ENCODE results near the gene POLR2M.

POLR2M gene

GRCh38 chr15:57676585-57676984 is 29.9 kb upstream of the POLR2M start:
- H3K27me3 ChIP-seq (ENCODE audit: control insufficient read depth, insufficient read depth, low read length), result no peaks in the 10 kb centered on the region

DNA sequence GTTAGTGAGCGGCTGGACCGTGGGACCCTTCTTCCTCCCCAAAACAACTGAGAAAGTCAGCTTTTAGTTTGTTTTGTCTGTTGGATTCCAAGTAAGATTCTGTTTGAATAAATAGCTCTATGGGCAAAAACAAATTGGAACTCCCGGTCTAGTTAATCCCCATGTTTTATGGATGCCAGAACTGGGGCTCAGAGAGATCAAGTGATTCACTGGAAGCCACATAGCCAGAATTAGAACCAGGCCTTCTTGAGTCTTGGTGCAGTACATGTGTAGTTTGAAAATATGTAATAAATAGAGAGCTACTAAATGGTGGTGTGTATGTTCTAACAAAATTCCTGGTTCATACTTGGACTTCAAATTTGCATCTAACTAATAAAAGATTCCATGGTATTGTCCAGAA is 29.3 kb upstream of the POLR2M start:
- Histone ChIP-seq H3K4me2 (ENCODE audit: low read length) (no peak overlapping the region), H3K4me1 (ENCODE audit: control insufficient read depth, insufficient read depth, low read length) (peaks cover 14% of the 10 kb centered on the region), H3K4me3 (ENCODE audit: low read length) (no peak overlapping the region), H3K9ac (ENCODE audit: low read depth, low read length) (no peak overlapping the region), H3K27me3 (ENCODE audit: control insufficient read depth, insufficient read depth, low read length) (no peaks in the 10 kb centered on the region), H3K36me3 (ENCODE audit: insufficient read depth, low read length) (no peaks in the 10 kb centered on the region), H3K9me3 (replicated peaks; ENCODE audit: low read length) (no peaks in the 10 kb centered on the region)

More at GRCh38 chr15:57676585-57676984, 29.9 kb upstream of the POLR2M start:
- Histone ChIP-seq H3K4me1 (ENCODE audit: control insufficient read depth, insufficient read depth, low read length) (peaks cover 17% of the 10 kb centered on the region), H3K4me2 (ENCODE audit: low read length) (no peak overlapping the region), H3K36me3 (ENCODE audit: insufficient read depth, low read length) (no peaks in the 10 kb centered on the region), H3K9ac (ENCODE audit: low read depth, low read length) (no peak overlapping the region), H3K9me3 (replicated peaks; ENCODE audit: low read length) (no peaks in the 10 kb centered on the region), H3K4me3 (ENCODE audit: low read length) (no peak overlapping the region)

DNA sequence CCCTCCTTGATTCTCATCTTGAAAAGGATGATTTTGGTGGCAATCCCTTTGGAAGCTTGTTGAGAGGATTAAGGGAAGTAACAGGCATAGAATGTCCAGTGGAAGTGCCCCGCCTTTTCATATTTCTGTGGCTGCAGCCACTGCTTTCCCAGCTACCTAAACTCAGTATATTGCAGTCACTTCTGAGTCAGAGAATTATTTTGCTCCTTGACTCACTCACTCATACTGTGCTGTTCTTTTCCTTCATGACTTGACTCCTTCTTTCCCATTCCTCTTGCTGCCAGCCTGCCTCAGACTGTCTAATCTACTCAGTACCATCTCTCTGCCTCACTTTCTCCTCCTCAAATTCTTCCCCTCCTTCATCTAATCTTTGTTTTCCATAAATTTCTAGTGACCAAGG is 26.5 kb upstream of the POLR2M start:
- Histone ChIP-seq H3K9ac (ENCODE audit: low read depth, low read length) (peak overlapping the region; percentile 48), H3K4me3 (ENCODE audit: low read length) (no peak overlapping the region), H3K9me3 (replicated peaks; ENCODE audit: low read length) (no peaks in the 10 kb centered on the region), H3K27me3 (ENCODE audit: control insufficient read depth, insufficient read depth, low read length) (no peaks in the 10 kb centered on the region), H3K36me3 (ENCODE audit: insufficient read depth, low read length) (no peaks in the 10 kb centered on the region), H3K4me1 (ENCODE audit: control insufficient read depth, insufficient read depth, low read length) (peaks cover 14% of the 10 kb centered on the region), H3K4me2 (ENCODE audit: low read length) (peak overlapping the region; percentile 47)

GRCh38 chr15:57681011-57681410 is 25.5 kb upstream of the POLR2M start:
- Histone ChIP-seq H3K36me3 (ENCODE audit: insufficient read depth, low read length) (no peaks in the 10 kb centered on the region), H3K27me3 (ENCODE audit: control insufficient read depth, insufficient read depth, low read length) (no peaks in the 10 kb centered on the region), H3K9me3 (replicated peaks; ENCODE audit: low read length) (no peaks in the 10 kb centered on the region), H3K4me3 (ENCODE audit: low read length) (no peak overlapping the region), H3K9ac (ENCODE audit: low read depth, low read length) (no peak overlapping the region), H3K4me1 (ENCODE audit: control insufficient read depth, insufficient read depth, low read length) (peaks cover 22% of the 10 kb centered on the region), H3K4me2 (ENCODE audit: low read length) (no peak overlapping the region)

DNA sequence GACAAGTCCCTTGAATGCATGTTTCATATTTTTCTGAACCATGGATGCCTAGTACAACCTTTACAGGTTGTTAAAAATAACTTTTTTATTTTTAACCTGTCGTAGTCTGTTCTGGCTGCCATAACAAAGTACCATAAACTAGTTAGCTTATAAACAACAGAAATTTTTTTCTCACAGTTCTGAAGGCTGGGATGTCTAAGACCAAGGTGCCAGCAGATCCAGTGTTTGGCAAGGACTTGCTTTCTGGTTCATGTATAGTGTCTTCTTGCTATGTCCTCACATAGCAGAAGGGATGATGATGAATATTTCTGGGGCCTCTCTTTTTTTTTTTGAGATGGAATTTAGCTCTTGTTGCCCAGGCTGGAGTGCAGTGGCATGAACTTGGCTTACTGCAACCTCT is 23.0 kb upstream of the POLR2M start:
- H3K9ac ChIP-seq (ENCODE audit: low read depth, low read length), result no peak overlapping the region
- no peak overlapping the region for H3K4me3 ChIP-seq (ENCODE audit: low read length)
- H3K36me3 ChIP-seq (ENCODE audit: insufficient read depth, low read length), result no peaks in the 10 kb centered on the region
- no peaks in the 10 kb centered on the region for H3K9me3 ChIP-seq (replicated peaks; ENCODE audit: low read length)
- H3K4me1 ChIP-seq (ENCODE audit: control insufficient read depth, insufficient read depth, low read length), result peaks cover 23% of the 10 kb centered on the region
- H3K4me2 ChIP-seq (ENCODE audit: low read length), result no peak overlapping the region
- no peaks in the 10 kb centered on the region for H3K27me3 ChIP-seq (ENCODE audit: control insufficient read depth, insufficient read depth, low read length)

DNA sequence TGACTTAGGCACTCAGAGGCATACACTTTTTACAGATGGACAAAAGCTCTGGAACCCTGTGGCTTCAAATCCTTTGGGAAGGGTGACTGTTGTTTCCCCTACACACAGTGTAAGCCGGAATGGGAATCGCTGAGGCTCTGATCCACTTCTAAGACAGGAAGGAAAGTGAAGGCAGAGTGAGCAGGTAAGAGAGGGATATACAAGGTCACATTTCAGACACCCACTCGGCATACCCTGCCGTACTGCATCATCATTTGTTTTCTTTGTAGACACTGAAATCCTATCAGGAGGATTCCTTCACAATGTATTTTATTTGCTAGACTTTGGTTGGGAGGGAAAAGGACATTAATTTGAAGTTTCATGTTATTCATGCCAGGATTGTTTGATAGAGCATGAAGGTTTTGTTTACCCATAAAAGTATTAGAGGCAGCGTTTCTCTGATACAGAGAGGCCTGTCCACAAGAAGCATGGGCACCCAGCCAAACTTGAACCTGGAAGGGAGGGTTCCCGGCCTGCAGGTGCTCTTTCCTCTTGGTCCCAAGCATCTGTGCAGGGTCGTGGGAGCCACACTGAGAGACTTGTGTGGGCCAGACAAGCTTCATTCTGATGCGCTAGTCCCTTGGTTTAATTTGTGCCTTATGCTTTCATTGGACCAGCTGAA is 21.9 kb upstream of the POLR2M start:
- no peak overlapping the region for H3K9ac ChIP-seq (ENCODE audit: low read depth, low read length)
- H3K4me3 ChIP-seq (ENCODE audit: low read length), result no peak overlapping the region
- peaks cover 19% of the 10 kb centered on the region for H3K4me1 ChIP-seq (ENCODE audit: control insufficient read depth, insufficient read depth, low read length)
- H3K9me3 ChIP-seq (replicated peaks; ENCODE audit: low read length), result no peaks in the 10 kb centered on the region
- H3K4me2 ChIP-seq (ENCODE audit: low read length), result no peak overlapping the region
- no peaks in the 10 kb centered on the region for H3K27me3 ChIP-seq (ENCODE audit: control insufficient read depth, insufficient read depth, low read length)
- no peaks in the 10 kb centered on the region for H3K36me3 ChIP-seq (ENCODE audit: insufficient read depth, low read length)

DNA sequence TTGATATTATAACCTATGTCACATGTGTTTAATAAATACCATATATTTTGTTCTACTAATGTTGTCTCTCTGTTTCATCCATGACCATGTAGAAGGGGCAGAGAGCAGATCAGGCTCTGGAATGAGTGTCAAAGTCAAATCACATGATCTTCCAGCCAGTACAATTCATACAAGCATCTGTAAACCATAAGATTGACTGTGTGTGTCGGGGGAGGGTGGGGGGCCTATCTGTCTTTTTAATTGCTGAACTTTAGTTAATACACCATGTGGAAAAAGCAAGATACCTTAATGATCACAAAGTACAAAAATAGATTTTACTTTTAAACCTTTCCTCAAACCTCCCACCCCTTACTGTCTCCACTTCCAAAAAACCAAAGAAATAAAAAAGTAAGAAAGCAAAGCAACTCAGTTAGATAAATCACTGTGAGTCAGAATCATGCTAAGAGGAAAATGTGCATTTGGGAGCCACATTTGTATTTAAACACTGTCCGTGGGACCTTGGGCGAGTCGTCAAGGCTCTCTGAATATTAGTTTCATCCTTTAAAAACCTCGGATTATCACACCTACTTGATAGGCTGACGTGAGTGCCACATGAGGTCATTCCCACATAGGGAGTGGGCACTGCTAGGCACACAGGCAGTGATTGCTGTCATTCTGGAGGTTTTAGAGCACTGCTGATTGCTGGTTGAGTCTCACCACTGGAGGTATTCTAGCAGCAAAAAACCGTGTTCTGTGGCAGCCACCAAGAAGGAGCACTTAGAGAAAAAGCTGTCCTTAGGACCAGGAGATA is 21.0 kb upstream of the POLR2M start:
- Histone ChIP-seq H3K36me3 (ENCODE audit: insufficient read depth, low read length) (no peaks in the 10 kb centered on the region), H3K9ac (ENCODE audit: low read depth, low read length) (no peak overlapping the region), H3K4me2 (ENCODE audit: low read length) (no peak overlapping the region), H3K9me3 (replicated peaks; ENCODE audit: low read length) (no peaks in the 10 kb centered on the region), H3K27me3 (ENCODE audit: control insufficient read depth, insufficient read depth, low read length) (no peaks in the 10 kb centered on the region), H3K4me1 (ENCODE audit: control insufficient read depth, insufficient read depth, low read length) (peaks cover 11% of the 10 kb centered on the region), H3K4me3 (ENCODE audit: low read length) (no peak overlapping the region)

DNA sequence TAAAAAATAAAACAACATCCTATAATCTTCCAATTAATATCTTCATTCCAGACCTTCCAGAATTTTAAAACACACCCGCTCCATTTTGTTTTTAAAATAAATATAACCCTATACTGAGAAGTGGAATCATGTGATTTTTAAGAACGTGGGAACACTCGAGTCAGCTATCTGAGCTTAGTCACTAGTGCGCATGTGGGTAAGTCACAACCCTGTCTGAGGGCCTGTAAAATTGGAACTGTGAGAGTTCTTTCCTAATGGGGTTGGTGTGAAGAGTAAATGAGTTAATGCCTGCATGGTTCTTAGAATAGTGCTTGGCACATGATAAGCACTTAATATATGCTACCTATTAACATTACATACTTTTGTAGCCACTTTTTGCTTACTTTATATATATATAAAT is 19.9 kb upstream of the POLR2M start:
- no peaks in the 10 kb centered on the region for H3K27me3 ChIP-seq (ENCODE audit: control insufficient read depth, insufficient read depth, low read length)
- no peaks in the 10 kb centered on the region for H3K9me3 ChIP-seq (replicated peaks; ENCODE audit: low read length)
- H3K9ac ChIP-seq (ENCODE audit: low read depth, low read length), result no peak overlapping the region
- peaks cover 9% of the 10 kb centered on the region for H3K4me1 ChIP-seq (ENCODE audit: control insufficient read depth, insufficient read depth, low read length)
- H3K4me2 ChIP-seq (ENCODE audit: low read length), result no peak overlapping the region
- no peaks in the 10 kb centered on the region for H3K36me3 ChIP-seq (ENCODE audit: insufficient read depth, low read length)
- H3K4me3 ChIP-seq (ENCODE audit: low read length), result no peak overlapping the region

GRCh38 chr15:57690341-57690966 is 16.1 kb upstream of the POLR2M start:
- Histone ChIP-seq H3K4me2 (ENCODE audit: low read length) (no peak overlapping the region), H3K9ac (ENCODE audit: low read depth, low read length) (no peak overlapping the region), H3K4me1 (ENCODE audit: control insufficient read depth, insufficient read depth, low read length) (peaks cover 29% of the 10 kb centered on the region), H3K9me3 (replicated peaks; ENCODE audit: low read length) (no peaks in the 10 kb centered on the region), H3K36me3 (ENCODE audit: insufficient read depth, low read length) (no peaks in the 10 kb centered on the region), H3K27me3 (ENCODE audit: control insufficient read depth, insufficient read depth, low read length) (no peaks in the 10 kb centered on the region), H3K4me3 (ENCODE audit: low read length) (no peak overlapping the region)

- Histone ChIP-seq H3K9ac (ENCODE audit: low read depth, low read length) (no peak overlapping the region), H3K4me2 (ENCODE audit: low read length) (no peak overlapping the region), H3K9me3 (replicated peaks; ENCODE audit: low read length) (no peaks in the 10 kb centered on the region), H3K27me3 (ENCODE audit: control insufficient read depth, insufficient read depth, low read length) (no peaks in the 10 kb centered on the region), H3K4me3 (ENCODE audit: low read length) (no peak overlapping the region), H3K4me1 (ENCODE audit: control insufficient read depth, insufficient read depth, low read length) (peaks cover 25% of the 10 kb centered on the region), H3K36me3 (ENCODE audit: insufficient read depth, low read length) (no peaks in the 10 kb centered on the region)
Measured at GRCh38 chr15:57691082-57691481, 15.4 kb upstream of the POLR2M start.

DNA sequence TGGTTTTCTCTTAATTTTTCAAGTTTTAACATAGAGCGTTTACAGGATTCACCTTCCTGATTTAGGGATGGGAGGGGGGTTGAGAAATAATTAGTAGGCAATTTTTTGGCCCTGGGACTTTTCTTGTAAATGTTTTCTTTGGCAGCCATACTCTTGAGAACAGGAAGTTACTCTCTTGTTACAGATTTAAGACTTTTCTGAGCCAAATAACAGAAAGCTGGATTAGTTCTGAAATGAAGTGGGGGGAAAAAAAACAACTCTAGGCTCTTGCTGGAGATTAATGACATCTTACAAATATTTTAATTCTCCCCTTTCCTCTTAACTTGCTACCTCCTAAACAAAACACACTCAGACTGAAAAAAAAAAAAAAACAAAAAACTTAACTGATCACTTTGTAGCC is 13.8 kb upstream of the POLR2M start:
- Histone ChIP-seq H3K9me3 (replicated peaks; ENCODE audit: low read length) (no peaks in the 10 kb centered on the region), H3K36me3 (ENCODE audit: insufficient read depth, low read length) (no peaks in the 10 kb centered on the region), H3K4me2 (ENCODE audit: low read length) (peak overlapping the region; percentile 45), H3K4me3 (ENCODE audit: low read length) (no peak overlapping the region), H3K9ac (ENCODE audit: low read depth, low read length) (peak overlapping the region; percentile 17), H3K27me3 (ENCODE audit: control insufficient read depth, insufficient read depth, low read length) (no peaks in the 10 kb centered on the region), H3K4me1 (ENCODE audit: control insufficient read depth, insufficient read depth, low read length) (peaks cover 32% of the 10 kb centered on the region)
